Measurements from ENCODE around the gene DAAM1.

The DAAM1 gene

GRCh38 chr14:59189786-59190368, 1.4 kb downstream of the DAAM1 start:
- Histone ChIP-seq H3K27ac (ENCODE audit: low read length) (no peak overlapping the region), H3K79me2 (ENCODE audit: insufficient read depth, low read length) (no peaks in the 10 kb centered on the region), H3K4me1 (ENCODE audit: insufficient read depth, low read length) (peaks cover 26% of the 10 kb centered on the region), H2AFZ (ENCODE audit: low read depth, low read length) (peak overlapping the region; percentile 87), H3K36me3 (ENCODE audit: insufficient read depth, low read length) (no peaks in the 10 kb centered on the region), H3K4me2 (ENCODE audit: insufficient read depth, low read length) (peak overlapping the region; percentile 94), H3K9me3 (ENCODE audit: insufficient read depth, low read length, severe bottlenecking) (no peaks in the 10 kb centered on the region), H3K27me3 (ENCODE audit: insufficient read depth, low read length, poor library complexity) (peaks cover 38% of the 10 kb centered on the region), H3K4me3 (ENCODE audit: low read depth in 1 of 2, low read length in 2 of 2) (peak overlapping the region; percentile 68 to 86; a peak in 3 of 4 replicates), H3K9ac (ENCODE audit: low read depth, low read length) (peak overlapping the region; percentile 71), H4K20me1 (ENCODE audit: insufficient read depth, low read length) (peaks cover 18% of the 10 kb centered on the region; the same call in 1 of the 2 replicates)
- ATAC-seq (ENCODE audit: insufficient read depth, low read depth): no peak
- TF ChIP-seq EZH2 (IDR thresholded peaks at IDR 0.05; ENCODE audit: borderline replicate concordance, low read depth, low read length, severe bottlenecking): no peak
- TF ChIP-seq, protein P1, sequence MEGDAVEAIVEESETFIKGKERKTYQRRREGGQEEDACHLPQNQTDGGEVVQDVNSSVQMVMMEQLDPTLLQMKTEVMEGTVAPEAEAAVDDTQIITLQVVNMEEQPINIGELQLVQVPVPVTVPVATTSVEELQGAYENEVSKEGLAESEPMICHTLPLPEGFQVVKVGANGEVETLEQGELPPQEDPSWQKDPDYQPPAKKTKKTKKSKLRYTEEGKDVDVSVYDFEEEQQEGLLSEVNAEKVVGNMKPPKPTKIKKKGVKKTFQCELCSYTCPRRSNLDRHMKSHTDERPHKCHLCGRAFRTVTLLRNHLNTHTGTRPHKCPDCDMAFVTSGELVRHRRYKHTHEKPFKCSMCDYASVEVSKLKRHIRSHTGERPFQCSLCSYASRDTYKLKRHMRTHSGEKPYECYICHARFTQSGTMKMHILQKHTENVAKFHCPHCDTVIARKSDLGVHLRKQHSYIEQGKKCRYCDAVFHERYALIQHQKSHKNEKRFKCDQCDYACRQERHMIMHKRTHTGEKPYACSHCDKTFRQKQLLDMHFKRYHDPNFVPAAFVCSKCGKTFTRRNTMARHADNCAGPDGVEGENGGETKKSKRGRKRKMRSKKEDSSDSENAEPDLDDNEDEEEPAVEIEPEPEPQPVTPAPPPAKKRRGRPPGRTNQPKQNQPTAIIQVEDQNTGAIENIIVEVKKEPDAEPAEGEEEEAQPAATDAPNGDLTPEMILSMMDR (IDR thresholded peaks at IDR 0.05; ENCODE audit: borderline replicate concordance, extremely low read depth, low read length, poor library complexity, severe bottlenecking): no peak
- DNase-seq: peak; percentile 59

DNA sequence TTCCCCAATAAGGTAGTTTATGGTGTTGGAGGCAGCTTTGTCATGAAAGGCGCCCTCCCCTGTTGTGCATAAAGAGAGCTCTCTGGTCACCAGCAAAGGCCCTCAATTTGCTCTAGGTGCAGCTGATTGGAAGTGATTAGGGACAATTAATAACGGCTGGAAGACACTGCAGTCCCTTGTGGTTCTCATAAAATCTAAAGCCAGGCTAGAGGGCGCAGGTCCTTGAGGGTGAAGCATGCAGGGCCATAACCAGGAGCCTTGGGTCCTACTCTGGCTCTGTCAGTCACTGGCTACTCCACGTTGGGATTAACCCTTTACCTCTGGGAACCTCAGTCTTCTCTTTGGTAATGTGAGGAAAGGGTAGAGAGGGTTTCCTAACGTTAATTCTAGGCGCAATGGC, 1.9 kb downstream of the DAAM1 start:
- no peak overlapping the region for H3K9ac ChIP-seq (ENCODE audit: low read depth, low read length)
- ATAC-seq (ENCODE audit: insufficient read depth, low read depth) (no peak), DNase-seq (no peak)
- H3K36me3 ChIP-seq (ENCODE audit: insufficient read depth, low read length): no peaks in the 10 kb centered on the region
- no peak overlapping the region for H3K27ac ChIP-seq (ENCODE audit: low read length)
- no peak overlapping the region for H2AFZ ChIP-seq (ENCODE audit: low read depth, low read length)
- no peaks in the 10 kb centered on the region for H3K79me2 ChIP-seq (ENCODE audit: insufficient read depth, low read length)
- no peaks in the 10 kb centered on the region for H3K9me3 ChIP-seq (ENCODE audit: insufficient read depth, low read length, severe bottlenecking)
- peaks cover 26% of the 10 kb centered on the region for H3K4me1 ChIP-seq (ENCODE audit: insufficient read depth, low read length)
- H4K20me1 ChIP-seq (ENCODE audit: insufficient read depth, low read length): peaks cover 18% of the 10 kb centered on the region; the same call in 1 of the 2 replicates
- no peak overlapping the region for H3K4me3 ChIP-seq (ENCODE audit: low read depth in 1 of 2, low read length in 2 of 2)
- peaks cover 33% of the 10 kb centered on the region for H3K27me3 ChIP-seq (ENCODE audit: insufficient read depth, low read length, poor library complexity)
- TF ChIP-seq, protein P1 (IDR thresholded peaks at IDR 0.05; ENCODE audit: borderline replicate concordance, extremely low read depth, low read length, poor library complexity, severe bottlenecking): no peak
- no peak for TF ChIP-seq EZH2 (IDR thresholded peaks at IDR 0.05; ENCODE audit: borderline replicate concordance, low read depth, low read length, severe bottlenecking)
- peak overlapping the region; percentile 94 for H3K4me2 ChIP-seq (ENCODE audit: insufficient read depth, low read length)

GRCh38 chr14:59195912-59196311, 7.4 kb downstream of the DAAM1 start:
- Histone ChIP-seq H3K27me3 (ENCODE audit: insufficient read depth, low read length, poor library complexity) (no peaks in the 10 kb centered on the region), H2AFZ (ENCODE audit: low read depth, low read length) (no peak overlapping the region), H3K9ac (ENCODE audit: low read depth, low read length) (no peak overlapping the region), H3K27ac (ENCODE audit: low read length) (no peak overlapping the region), H3K36me3 (ENCODE audit: insufficient read depth, low read length) (no peaks in the 10 kb centered on the region), H3K4me1 (ENCODE audit: insufficient read depth, low read length) (no peaks in the 10 kb centered on the region), H3K79me2 (ENCODE audit: insufficient read depth, low read length) (no peaks in the 10 kb centered on the region; the same call in 1 of the 2 replicates), H3K4me3 (ENCODE audit: low read depth in 1 of 2, low read length in 2 of 2) (no peak overlapping the region), H3K9me3 (ENCODE audit: insufficient read depth, low read length, severe bottlenecking) (no peaks in the 10 kb centered on the region), H3K4me2 (ENCODE audit: insufficient read depth, low read length) (no peak overlapping the region), H4K20me1 (ENCODE audit: insufficient read depth, low read length) (peaks cover 5% of the 10 kb centered on the region; the same call in 1 of the 2 replicates)
- DNase-seq: no peak
- TF ChIP-seq EZH2 (IDR thresholded peaks at IDR 0.05; ENCODE audit: borderline replicate concordance, low read depth, low read length, severe bottlenecking): no peak
- ATAC-seq (ENCODE audit: insufficient read depth, low read depth): no peak

DNA sequence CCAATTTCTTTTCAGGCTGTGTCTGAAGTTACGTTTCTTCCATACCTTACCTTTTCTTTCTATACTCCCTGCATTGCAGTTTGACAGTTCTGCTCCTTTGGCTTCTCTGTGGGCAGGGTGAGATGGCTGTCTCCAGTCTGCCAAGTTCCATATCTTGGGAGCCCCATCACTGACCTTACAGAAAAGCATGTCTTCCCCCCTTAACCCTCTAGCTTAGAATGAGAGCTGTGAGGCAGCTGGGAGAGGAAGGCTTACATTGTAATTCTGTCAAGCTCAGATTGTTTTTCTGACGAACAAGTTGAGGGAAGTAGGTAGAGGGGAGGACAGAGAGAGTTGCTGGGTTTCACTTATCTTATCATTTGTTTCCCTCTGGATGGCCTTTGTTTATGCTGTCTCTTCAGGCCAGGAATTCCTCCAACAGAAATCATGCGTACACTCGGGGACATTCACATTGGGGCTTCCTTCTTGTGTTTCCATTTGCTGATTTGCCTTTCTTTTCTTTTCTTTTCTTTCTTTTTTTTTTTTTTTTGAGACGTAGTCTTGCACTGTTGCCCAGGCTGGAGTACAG, 9.3 kb downstream of the DAAM1 start:
- Histone ChIP-seq H4K20me1 (ENCODE audit: insufficient read depth, low read length) (peaks cover 5% of the 10 kb centered on the region; the same call in 1 of the 2 replicates), H3K36me3 (ENCODE audit: insufficient read depth, low read length) (no peaks in the 10 kb centered on the region), H3K27me3 (ENCODE audit: insufficient read depth, low read length, poor library complexity) (no peaks in the 10 kb centered on the region), H3K9ac (ENCODE audit: low read depth, low read length) (no peak overlapping the region), H3K9me3 (ENCODE audit: insufficient read depth, low read length, severe bottlenecking) (no peaks in the 10 kb centered on the region), H3K4me3 (ENCODE audit: low read depth in 1 of 2, low read length in 2 of 2) (no peak overlapping the region), H2AFZ (ENCODE audit: low read depth, low read length) (no peak overlapping the region), H3K4me1 (ENCODE audit: insufficient read depth, low read length) (no peaks in the 10 kb centered on the region), H3K4me2 (ENCODE audit: insufficient read depth, low read length) (no peak overlapping the region), H3K27ac (ENCODE audit: low read length) (no peak overlapping the region), H3K79me2 (ENCODE audit: insufficient read depth, low read length) (no peaks in the 10 kb centered on the region; the same call in 1 of the 2 replicates)
- DNase-seq: no peak
- no peak for TF ChIP-seq EZH2 (IDR thresholded peaks at IDR 0.05; ENCODE audit: borderline replicate concordance, low read depth, low read length, severe bottlenecking)
- TF ChIP-seq, protein P1 (IDR thresholded peaks at IDR 0.05; ENCODE audit: borderline replicate concordance, extremely low read depth, low read length, poor library complexity, severe bottlenecking): no peak
- ATAC-seq (ENCODE audit: insufficient read depth, low read depth): no peak
